Heart left ventricle (tissue), 13 donors: ENCODE results near the gene KRTDAP.

ENCODE experiments used
- CTCF ChIP-seq, 12 donors: fragments of 200-600 bp; sonication (generic) in 4 of 12; IDR thresholded peaks; one replicate each; pipeline versions ENCODE4 v1.5.0 to v1.8.0; 2018 to 2022; ENCODE audit warnings: antibody characterized with exemption in 12 of 12, mild to moderate bottlenecking in 5 of 12
- POLR2A ChIP-seq, 2 donors: fragments of 450-650 bp; IDR thresholded peaks; one replicate each; pipeline ENCODE4 v1.6.1; 2017; ENCODE audit warnings: antibody characterized with exemption in 2 of 2, mild to moderate bottlenecking in 2 of 2, moderate library complexity in 2 of 2
- donor health status: ischemic (EF 13 %, LVEDD 7.1; RV severe dilation, severe dysfunction).
- donor health status: DM: no; HTN: yes; CAD: no.
- donor health status: DM: no; HTN: no; CAD: no.
- donor health status: ischemic (EF 25% LVEDD 6.9; RV normal size, moderate dysfunction).
- donor health status: ischemic (EF 25% LVEDD 5.7; RV mildly dilated, moderate dysfunction).
- donor health status: ischemic (EF 35%, LVEDD 5.7; RV mildly dilated, moderate dysfunction).
- donor health status: nonischemic (EF 11% LVEDD 7.7; RV severe dilation, severe dysfunction).
- donor health status: DM: yes; HTN: yes; CAD: no.
- donor health status: PGD.
- donor health status: ischemic (EF 29% LVEDD 5.4; RV normal size, mild dysfunction).
- donor health status: nonischemic (EF 23%, LVEDD 6.1; RV moderate dilation, normal function).

GRCh38 chr19:35439921-35440320, 50.3 kb downstream of the KRTDAP start:
- TF ChIP-seq CTCF (IDR thresholded peaks at IDR 0.05) (no peak), POLR2A (IDR thresholded peaks at IDR 0.05) (no peak)
